ENCODE results near the gene CARD9. TPM values are rescaled to one million over a fixed set of nuclear protein-coding genes. Genes with fewer than 3 reads are reported as not detected.

Gene CARD9
- total and polyA plus RNA-seq, 2 donors (not counting 1 experiment from before 2014, with no cell fraction given): 0.69 to 3.3 TPM

DNA sequence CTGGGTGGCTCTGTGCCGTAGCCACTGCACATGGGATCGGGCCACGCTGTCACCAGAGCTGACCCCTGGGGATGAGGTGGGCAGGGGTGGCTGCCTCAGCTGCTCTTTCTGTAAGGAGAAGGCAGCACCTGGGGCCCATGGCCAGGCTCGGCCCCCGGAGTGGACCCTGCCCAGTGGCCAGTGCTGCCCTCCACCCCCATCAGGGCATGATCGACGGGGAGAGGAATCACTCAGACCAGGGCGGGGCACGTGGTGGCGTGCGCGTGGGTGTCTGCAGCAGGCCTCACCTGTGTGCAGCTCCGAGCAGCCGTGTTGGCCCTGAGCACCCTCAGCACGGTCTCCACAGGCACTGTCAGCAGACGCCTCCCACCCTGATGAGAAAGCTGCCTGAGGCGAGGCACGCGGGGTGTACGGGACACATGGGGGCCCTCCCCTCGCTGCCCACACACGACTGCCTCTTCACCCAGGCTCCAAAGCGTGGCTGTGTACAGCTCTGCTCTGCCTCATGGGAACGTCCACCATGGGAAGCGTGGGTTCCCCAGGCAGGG is 8.6 kb upstream of the CARD9 start:
- H3K9ac ChIP-seq (ENCODE audit: insufficient read depth, low read length): no peak overlapping the region
- no peak overlapping the region for H3K4me3 ChIP-seq (replicated peaks in 1 of 4; ENCODE audit: control extremely low read depth in 1 of 4, insufficient read depth in 1 of 4, low read depth in 3 of 4, low read length in 4 of 4)
- H4K20me1 ChIP-seq (ENCODE audit: control insufficient read depth, extremely low read depth, insufficient read depth, low read length): no peaks in the 10 kb centered on the region
- H3K27ac ChIP-seq (ENCODE audit: insufficient read depth, low read length): no peak overlapping the region
- TF ChIP-seq, protein P1, sequence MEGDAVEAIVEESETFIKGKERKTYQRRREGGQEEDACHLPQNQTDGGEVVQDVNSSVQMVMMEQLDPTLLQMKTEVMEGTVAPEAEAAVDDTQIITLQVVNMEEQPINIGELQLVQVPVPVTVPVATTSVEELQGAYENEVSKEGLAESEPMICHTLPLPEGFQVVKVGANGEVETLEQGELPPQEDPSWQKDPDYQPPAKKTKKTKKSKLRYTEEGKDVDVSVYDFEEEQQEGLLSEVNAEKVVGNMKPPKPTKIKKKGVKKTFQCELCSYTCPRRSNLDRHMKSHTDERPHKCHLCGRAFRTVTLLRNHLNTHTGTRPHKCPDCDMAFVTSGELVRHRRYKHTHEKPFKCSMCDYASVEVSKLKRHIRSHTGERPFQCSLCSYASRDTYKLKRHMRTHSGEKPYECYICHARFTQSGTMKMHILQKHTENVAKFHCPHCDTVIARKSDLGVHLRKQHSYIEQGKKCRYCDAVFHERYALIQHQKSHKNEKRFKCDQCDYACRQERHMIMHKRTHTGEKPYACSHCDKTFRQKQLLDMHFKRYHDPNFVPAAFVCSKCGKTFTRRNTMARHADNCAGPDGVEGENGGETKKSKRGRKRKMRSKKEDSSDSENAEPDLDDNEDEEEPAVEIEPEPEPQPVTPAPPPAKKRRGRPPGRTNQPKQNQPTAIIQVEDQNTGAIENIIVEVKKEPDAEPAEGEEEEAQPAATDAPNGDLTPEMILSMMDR (conservative IDR thresholded peaks at IDR 0.05 in 1 of 2, IDR thresholded peaks at IDR 0.05 in 1 of 2; ENCODE audit: low read depth in 1 of 2, low read length in 2 of 2): no peak
- TF ChIP-seq EZH2 (IDR thresholded peaks at IDR 0.05; ENCODE audit: low read length, missing control alignments): no peak
- H3K27me3 ChIP-seq (ENCODE audit: control insufficient read depth, insufficient read depth, low read length): no peaks in the 10 kb centered on the region
- H3K36me3 ChIP-seq (ENCODE audit: control insufficient read depth, insufficient read depth, low read length): peaks cover 28% of the 10 kb centered on the region
- H3K4me2 ChIP-seq (ENCODE audit: extremely low read depth, insufficient read depth, low read length): no peak overlapping the region
- H3K9me3 ChIP-seq (ENCODE audit: control insufficient read depth, insufficient read depth, low read depth, low read length): no peaks in the 10 kb centered on the region
- DNase-seq (ENCODE audit: low read depth in 2 of 2): no peak
- no peaks in the 10 kb centered on the region for H3K4me1 ChIP-seq (ENCODE audit: control insufficient read depth, extremely low read depth, insufficient read depth, low read length)
- H3K79me2 ChIP-seq (ENCODE audit: control insufficient read depth, insufficient read depth, low read length): no peaks in the 10 kb centered on the region
- no peak overlapping the region for H2AFZ ChIP-seq (ENCODE audit: low read length)

DNA sequence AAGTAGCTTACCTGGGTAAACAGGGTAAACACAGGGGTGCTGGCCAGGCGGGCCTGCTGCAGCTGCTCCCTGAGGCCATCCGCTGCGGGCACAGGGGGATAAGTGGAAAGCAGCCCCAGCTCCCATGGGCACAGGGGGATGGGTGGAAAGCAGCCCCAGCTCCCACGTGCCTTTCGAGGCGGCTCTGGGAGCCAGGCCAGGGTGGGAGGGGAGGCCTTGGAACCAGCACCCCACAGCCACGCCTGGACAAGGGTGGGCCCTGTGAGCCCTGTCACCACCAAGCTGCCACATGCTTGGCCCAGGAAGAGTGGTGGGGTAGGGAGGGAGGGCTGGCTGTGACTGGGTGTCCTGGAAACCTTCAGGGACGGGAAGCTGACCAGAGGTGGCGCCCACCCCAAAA is 7.8 kb upstream of the CARD9 start:
- no peaks in the 10 kb centered on the region for H3K79me2 ChIP-seq (ENCODE audit: control insufficient read depth, insufficient read depth, low read length)
- no peak overlapping the region for H3K4me3 ChIP-seq (replicated peaks in 1 of 4; ENCODE audit: control extremely low read depth in 1 of 4, insufficient read depth in 1 of 4, low read depth in 3 of 4, low read length in 4 of 4)
- H3K4me2 ChIP-seq (ENCODE audit: extremely low read depth, insufficient read depth, low read length): no peak overlapping the region
- H3K4me1 ChIP-seq (ENCODE audit: control insufficient read depth, extremely low read depth, insufficient read depth, low read length): no peaks in the 10 kb centered on the region
- peaks cover 28% of the 10 kb centered on the region for H3K36me3 ChIP-seq (ENCODE audit: control insufficient read depth, insufficient read depth, low read length)
- no peaks in the 10 kb centered on the region for H3K9me3 ChIP-seq (ENCODE audit: control insufficient read depth, insufficient read depth, low read depth, low read length)
- H3K27ac ChIP-seq (ENCODE audit: insufficient read depth, low read length): no peak overlapping the region
- DNase-seq (ENCODE audit: low read depth in 2 of 2): no peak
- H3K9ac ChIP-seq (ENCODE audit: insufficient read depth, low read length): no peak overlapping the region
- no peak overlapping the region for H2AFZ ChIP-seq (ENCODE audit: low read length)
- no peaks in the 10 kb centered on the region for H4K20me1 ChIP-seq (ENCODE audit: control insufficient read depth, extremely low read depth, insufficient read depth, low read length)
- TF ChIP-seq, protein P1 (conservative IDR thresholded peaks at IDR 0.05 in 1 of 2, IDR thresholded peaks at IDR 0.05 in 1 of 2; ENCODE audit: low read depth in 1 of 2, low read length in 2 of 2): no peak
- no peak for TF ChIP-seq EZH2 (IDR thresholded peaks at IDR 0.05; ENCODE audit: low read length, missing control alignments)
- H3K27me3 ChIP-seq (ENCODE audit: control insufficient read depth, insufficient read depth, low read length): no peaks in the 10 kb centered on the region

DNA sequence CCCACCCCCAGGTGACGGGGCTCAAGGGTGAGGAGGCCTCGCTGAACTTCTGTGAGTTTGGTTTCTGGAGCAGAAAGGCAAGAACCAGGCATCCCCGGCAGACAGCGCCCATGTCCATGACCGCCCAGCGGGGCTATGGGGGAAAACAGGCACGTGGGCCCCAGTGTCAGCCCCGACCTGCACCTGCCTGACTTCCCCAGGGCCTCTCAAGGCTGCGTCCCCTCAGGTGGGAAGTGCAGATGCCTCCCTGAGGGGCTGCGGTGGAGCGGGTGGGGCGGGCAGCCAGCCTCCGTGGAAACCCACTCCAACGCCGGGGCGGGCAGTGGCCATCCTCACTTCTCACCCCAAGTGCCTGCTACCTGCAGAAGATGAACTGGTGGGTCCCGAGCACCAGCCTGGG is 6.9 kb upstream of the CARD9 start:
- TF ChIP-seq EZH2 (IDR thresholded peaks at IDR 0.05; ENCODE audit: low read length, missing control alignments): no peak
- TF ChIP-seq, protein P1 (conservative IDR thresholded peaks at IDR 0.05 in 1 of 2, IDR thresholded peaks at IDR 0.05 in 1 of 2; ENCODE audit: low read depth in 1 of 2, low read length in 2 of 2): no peak
- H3K27ac ChIP-seq (ENCODE audit: insufficient read depth, low read length): no peak overlapping the region
- H3K9ac ChIP-seq (ENCODE audit: insufficient read depth, low read length): no peak overlapping the region
- no peaks in the 10 kb centered on the region for H4K20me1 ChIP-seq (ENCODE audit: control insufficient read depth, extremely low read depth, insufficient read depth, low read length)
- no peak overlapping the region for H3K4me3 ChIP-seq (replicated peaks in 1 of 4; ENCODE audit: control extremely low read depth in 1 of 4, insufficient read depth in 1 of 4, low read depth in 3 of 4, low read length in 4 of 4)
- no peaks in the 10 kb centered on the region for H3K79me2 ChIP-seq (ENCODE audit: control insufficient read depth, insufficient read depth, low read length)
- no peak overlapping the region for H2AFZ ChIP-seq (ENCODE audit: low read length)
- no peaks in the 10 kb centered on the region for H3K9me3 ChIP-seq (ENCODE audit: control insufficient read depth, insufficient read depth, low read depth, low read length)
- H3K4me1 ChIP-seq (ENCODE audit: control insufficient read depth, extremely low read depth, insufficient read depth, low read length): no peaks in the 10 kb centered on the region
- H3K36me3 ChIP-seq (ENCODE audit: control insufficient read depth, insufficient read depth, low read length): peaks cover 30% of the 10 kb centered on the region
- no peaks in the 10 kb centered on the region for H3K27me3 ChIP-seq (ENCODE audit: control insufficient read depth, insufficient read depth, low read length)
- DNase-seq (ENCODE audit: low read depth in 2 of 2): no peak
- H3K4me2 ChIP-seq (ENCODE audit: extremely low read depth, insufficient read depth, low read length): no peak overlapping the region

Data from fibroblast of lung (primary cell).